D341Med (cell line): ENCODE measurements around the gene PLXNB1.

ENCODE experiments used
- DNase-seq: peaks from one replicate; pipeline ENCODE4 v3.0.0; 2012; ENCODE audit warnings: low spot score

Gene PLXNB1

GRCh38 chr3:48367201-48367600 lies 62.7 kb downstream of the PLXNB1 start:
- DNase-seq: no peak

DNA sequence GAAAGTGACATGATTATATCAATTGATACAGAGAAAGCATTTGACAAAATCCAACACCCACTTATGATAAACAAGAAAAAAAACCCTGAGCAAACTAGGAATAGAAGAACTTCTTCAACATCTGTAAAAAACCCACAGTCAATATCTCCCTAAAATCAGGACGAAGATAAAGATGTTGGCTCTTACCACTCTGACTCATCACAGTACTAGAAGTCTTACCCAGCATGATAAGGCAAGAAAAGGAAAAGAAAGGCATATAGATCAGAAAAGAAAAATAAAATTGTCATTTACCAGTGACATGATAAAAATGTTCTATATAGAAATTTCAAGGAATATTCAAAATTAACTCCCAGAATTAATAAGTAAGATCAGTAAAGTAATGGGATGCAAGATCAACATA lies 65.0 kb downstream of the PLXNB1 start:
- DNase-seq: no peak

DNA sequence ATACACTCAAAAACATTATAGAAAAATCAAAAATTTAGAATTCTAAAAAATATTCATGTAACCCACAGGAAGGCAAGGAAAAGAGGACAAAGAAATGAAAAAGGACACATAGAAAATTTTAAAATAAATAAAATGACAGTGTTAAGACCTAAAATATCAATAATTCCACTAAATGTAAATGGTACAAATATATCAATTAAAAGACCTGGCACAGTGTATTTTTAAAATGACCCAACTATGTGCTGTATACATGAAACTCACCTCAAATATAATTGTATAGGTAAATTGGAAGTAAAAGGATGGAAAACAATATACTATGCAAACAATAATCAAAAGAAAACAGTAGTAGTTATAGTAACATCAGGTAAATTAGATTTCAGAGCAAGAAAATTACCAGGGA lies 68.0 kb downstream of the PLXNB1 start:
- no peak for DNase-seq

GRCh38 chr3:48356419-48356818 lies 73.5 kb downstream of the PLXNB1 start:
- DNase-seq: no peak

- DNase-seq: no peak
Observed at GRCh38 chr3:48353987-48354386, 75.9 kb downstream of the PLXNB1 start.
